Astrocyte (in vitro differentiated cells and primary cell): Measurements from ENCODE around the gene CDON.

Experiments
- EZH2 ChIP-seq: IDR thresholded peaks from 2 replicates; pipeline ENCODE4 v1.6.1; 2012; ENCODE audit warnings: mild to moderate bottlenecking, low read length, inconsistent platforms; ENCODE audit not compliant: insufficient read depth
- TF ChIP-seq, protein P1 (sequence below): IDR thresholded peaks from 2 replicates; pipeline ENCODE4 v1.5.1; 2011; ENCODE audit warnings: low read depth, mild to moderate bottlenecking, inconsistent platforms, low read length, moderate library complexity; ENCODE audit not compliant: insufficient read depth

DNA sequence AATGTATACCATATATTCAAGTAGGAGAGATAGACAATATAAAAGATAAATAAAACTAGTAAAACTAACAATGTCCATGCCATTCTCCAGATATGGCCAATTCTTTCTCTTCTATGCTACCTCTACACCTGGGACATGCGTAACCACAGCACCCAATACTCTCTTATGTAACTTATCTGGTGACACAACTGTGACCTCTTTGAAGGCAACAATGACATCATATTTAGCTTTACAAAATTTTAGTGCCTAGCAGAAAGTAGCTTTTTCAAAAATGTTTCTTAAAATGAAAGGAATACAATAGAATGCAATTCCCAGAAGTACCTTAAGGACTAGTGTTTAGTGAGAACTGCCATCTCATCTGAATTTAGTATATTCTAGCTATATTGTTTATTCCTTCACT, 36.8 kb downstream of the CDON start:
- TF ChIP-seq, protein P1, sequence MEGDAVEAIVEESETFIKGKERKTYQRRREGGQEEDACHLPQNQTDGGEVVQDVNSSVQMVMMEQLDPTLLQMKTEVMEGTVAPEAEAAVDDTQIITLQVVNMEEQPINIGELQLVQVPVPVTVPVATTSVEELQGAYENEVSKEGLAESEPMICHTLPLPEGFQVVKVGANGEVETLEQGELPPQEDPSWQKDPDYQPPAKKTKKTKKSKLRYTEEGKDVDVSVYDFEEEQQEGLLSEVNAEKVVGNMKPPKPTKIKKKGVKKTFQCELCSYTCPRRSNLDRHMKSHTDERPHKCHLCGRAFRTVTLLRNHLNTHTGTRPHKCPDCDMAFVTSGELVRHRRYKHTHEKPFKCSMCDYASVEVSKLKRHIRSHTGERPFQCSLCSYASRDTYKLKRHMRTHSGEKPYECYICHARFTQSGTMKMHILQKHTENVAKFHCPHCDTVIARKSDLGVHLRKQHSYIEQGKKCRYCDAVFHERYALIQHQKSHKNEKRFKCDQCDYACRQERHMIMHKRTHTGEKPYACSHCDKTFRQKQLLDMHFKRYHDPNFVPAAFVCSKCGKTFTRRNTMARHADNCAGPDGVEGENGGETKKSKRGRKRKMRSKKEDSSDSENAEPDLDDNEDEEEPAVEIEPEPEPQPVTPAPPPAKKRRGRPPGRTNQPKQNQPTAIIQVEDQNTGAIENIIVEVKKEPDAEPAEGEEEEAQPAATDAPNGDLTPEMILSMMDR: no peak
- no peak for TF ChIP-seq EZH2
